HG03060 (cell line): Measurements from ENCODE around the gene SNN.

Experiments used
- ATAC-seq: cut with Tn5 transposase; IDR thresholded peaks from one replicate; pipeline ENCODE4 v1.9.1; 2021; ENCODE audit warnings: low read depth, moderate number of reproducible peaks; ENCODE audit not compliant: unreplicated experiment

Gene SNN

GRCh38 chr16:11727796-11728543 is 59.7 kb downstream of the SNN start:
- no peak for ATAC-seq
